SJCRH30 (cell line): ENCODE results near the gene SMIM12. TPM values are rescaled to one million over a fixed set of nuclear protein-coding genes. Genes with fewer than 3 reads are reported as not detected.
"Not testable (repeated sequence)": the region's sequence is repeated elsewhere in the genome, so short reads cannot be mapped to it uniquely, and the experiment has no call there.

ENCODE experiments used
- DNase-seq, 2 experiments: peaks; one replicate each; pipeline ENCODE4 v3.0.0-alpha.2; 2015 to 2020
- H3K27ac ChIP-seq: fragments of 250-450 bp; sonication (Bioruptor Pico); 2 replicates; pipeline ENCODE4 v1.5.1; 2020; ENCODE audit warnings: mild to moderate bottlenecking, moderate library complexity
- H3K27me3 ChIP-seq: fragments of 250-450 bp; sonication (Bioruptor Pico); 2 replicates; pipeline ENCODE4 v1.5.1; 2020; ENCODE audit warnings: mild to moderate bottlenecking, moderate library complexity
- H3K36me3 ChIP-seq: fragments of 250-450 bp; sonication (Bioruptor Pico); 2 replicates; pipeline ENCODE4 v1.5.1; 2020; ENCODE audit warnings: mild to moderate bottlenecking, moderate library complexity
- H3K4me1 ChIP-seq: fragments of 250-450 bp; sonication (Bioruptor Pico); 2 replicates; pipeline ENCODE4 v1.5.1; 2020; ENCODE audit warnings: mild to moderate bottlenecking, moderate library complexity
- H3K4me3 ChIP-seq: fragments of 250-450 bp; sonication (Bioruptor Pico); 2 replicates; pipeline ENCODE4 v1.5.1; 2020; ENCODE audit warnings: mild to moderate bottlenecking, moderate library complexity
- H3K9me3 ChIP-seq: fragments of 250-450 bp; sonication (Bioruptor Pico); replicated peaks from 2 replicates; pipeline ENCODE4 v1.5.1; 2020; ENCODE audit warnings: mild to moderate bottlenecking, moderate library complexity
- total RNA-seq: library from RNA; depleted of rRNA; stranded (reverse); fragments of >200 nt; shearing (Covaris generic); gene quantifications from 2 replicates; pipeline ENCODE4 v1.2.3, GENCODE V29; 2014

Gene SMIM12
- total RNA-seq, 1 experiment from 2014 or later: 33.4 TPM

GRCh38 chr1:34843392-34844251 lies 15.9 kb downstream of the SMIM12 start:
- Histone ChIP-seq H3K9me3 (no peaks in the 10 kb centered on the region), H3K4me3 (no peak overlapping the region), H3K36me3 (no peaks in the 10 kb centered on the region), H3K27me3 (no peaks in the 10 kb centered on the region), H3K27ac (no peak overlapping the region), H3K4me1 (peaks cover 8% of the 10 kb centered on the region; the same call in 1 of the 2 replicates)
- no peak for DNase-seq

GRCh38 chr1:34842952-34843371 lies 16.6 kb downstream of the SMIM12 start:
- Histone ChIP-seq H3K36me3 (no peaks in the 10 kb centered on the region), H3K4me1 (peaks cover 8% of the 10 kb centered on the region; the same call in 1 of the 2 replicates), H3K9me3 (no peaks in the 10 kb centered on the region), H3K27ac (no peak overlapping the region), H3K27me3 (no peaks in the 10 kb centered on the region), H3K4me3 (no peak overlapping the region)
- DNase-seq: no peak

GRCh38 chr1:34842073-34842472 lies 17.5 kb downstream of the SMIM12 start:
- no peaks in the 10 kb centered on the region for H3K9me3 ChIP-seq
- peaks cover 8% of the 10 kb centered on the region; the same call in 1 of the 2 replicates for H3K4me1 ChIP-seq
- no peak overlapping the region for H3K4me3 ChIP-seq
- H3K27ac ChIP-seq: no peak overlapping the region
- no peaks in the 10 kb centered on the region for H3K27me3 ChIP-seq
- H3K36me3 ChIP-seq: no peaks in the 10 kb centered on the region
- DNase-seq: no peak

- no peaks in the 10 kb centered on the region for H3K27me3 ChIP-seq
- peaks cover 8% of the 10 kb centered on the region; the same call in 1 of the 2 replicates for H3K4me1 ChIP-seq
- no peak for DNase-seq
- H3K9me3 ChIP-seq: no peaks in the 10 kb centered on the region
- H3K4me3 ChIP-seq: no peak overlapping the region
- H3K36me3 ChIP-seq: no peaks in the 10 kb centered on the region
- no peak overlapping the region for H3K27ac ChIP-seq
Measured at GRCh38 chr1:34840426-34840825, 19.1 kb downstream of the SMIM12 start.

GRCh38 chr1:34839526-34840305 lies 19.8 kb downstream of the SMIM12 start:
- no peaks in the 10 kb centered on the region for H3K9me3 ChIP-seq
- DNase-seq: no peak
- no peaks in the 10 kb centered on the region for H3K36me3 ChIP-seq
- H3K4me1 ChIP-seq: peaks cover 8% of the 10 kb centered on the region; the same call in 1 of the 2 replicates
- H3K4me3 ChIP-seq: no peak overlapping the region
- H3K27me3 ChIP-seq: no peaks in the 10 kb centered on the region
- no peak overlapping the region for H3K27ac ChIP-seq

- H3K27ac ChIP-seq: no peak overlapping the region
- no peaks in the 10 kb centered on the region for H3K27me3 ChIP-seq
- H3K36me3 ChIP-seq: no peaks in the 10 kb centered on the region
- no peaks in the 10 kb centered on the region for H3K9me3 ChIP-seq
- H3K4me3 ChIP-seq: no peak overlapping the region
- H3K4me1 ChIP-seq: no peaks in the 10 kb centered on the region
- DNase-seq: no peak
Measured at GRCh38 chr1:34833711-34834110, 25.8 kb downstream of the SMIM12 start.

- Histone ChIP-seq H3K36me3 (no peaks in the 10 kb centered on the region), H3K9me3 (no peaks in the 10 kb centered on the region), H3K4me1 (no peaks in the 10 kb centered on the region), H3K27ac (no peak overlapping the region), H3K4me3 (no peak overlapping the region), H3K27me3 (no peaks in the 10 kb centered on the region)
- DNase-seq: no peak
Measured at GRCh38 chr1:34831721-34832246, 27.8 kb downstream of the SMIM12 start.

GRCh38 chr1:34829250-34829649 lies 30.3 kb downstream of the SMIM12 start:
- Histone ChIP-seq H3K27me3 (no peaks in the 10 kb centered on the region), H3K36me3 (no peaks in the 10 kb centered on the region), H3K4me1 (no peaks in the 10 kb centered on the region), H3K9me3 (no peaks in the 10 kb centered on the region), H3K27ac (no peak overlapping the region), H3K4me3 (no peak overlapping the region)
- DNase-seq: no peak

- no peak for DNase-seq
- Histone ChIP-seq H3K36me3 (no peaks in the 10 kb centered on the region), H3K4me3 (no peak overlapping the region), H3K4me1 (no peaks in the 10 kb centered on the region), H3K27me3 (no peaks in the 10 kb centered on the region), H3K9me3 (no peaks in the 10 kb centered on the region), H3K27ac (no peak overlapping the region)
Measured at GRCh38 chr1:34828611-34829010, 30.9 kb downstream of the SMIM12 start.

- peaks cover 7% of the 10 kb centered on the region for H3K27me3 ChIP-seq
- DNase-seq: no peak
- H3K27ac ChIP-seq: no peak overlapping the region
- no peaks in the 10 kb centered on the region for H3K9me3 ChIP-seq
- no peaks in the 10 kb centered on the region for H3K4me1 ChIP-seq
- no peak overlapping the region for H3K4me3 ChIP-seq
- H3K36me3 ChIP-seq: no peaks in the 10 kb centered on the region
Measured at GRCh38 chr1:34827341-34827941, 32.1 kb downstream of the SMIM12 start.

- Histone ChIP-seq H3K27ac (no peak overlapping the region), H3K9me3 (no peaks in the 10 kb centered on the region), H3K4me3 (no peak overlapping the region), H3K4me1 (no peaks in the 10 kb centered on the region), H3K36me3 (no peaks in the 10 kb centered on the region), H3K27me3 (peaks cover 9% of the 10 kb centered on the region)
- DNase-seq: no peak
Measured at GRCh38 chr1:34825455-34826091, 34.0 kb downstream of the SMIM12 start.

GRCh38 chr1:34824817-34825454 lies 34.6 kb downstream of the SMIM12 start:
- DNase-seq: no peak

GRCh38 chr1:34822202-34822601 lies 37.3 kb downstream of the SMIM12 start:
- no peak for DNase-seq
- no peak overlapping the region for H3K4me3 ChIP-seq
- no peaks in the 10 kb centered on the region for H3K36me3 ChIP-seq
- no peaks in the 10 kb centered on the region for H3K4me1 ChIP-seq
- no peaks in the 10 kb centered on the region for H3K9me3 ChIP-seq
- peaks cover 18% of the 10 kb centered on the region for H3K27me3 ChIP-seq
- no peak overlapping the region for H3K27ac ChIP-seq

More at GRCh38 chr1:34824817-34825454, 34.6 kb downstream of the SMIM12 start:
- H3K9me3 ChIP-seq: no peaks in the 10 kb centered on the region
- no peak overlapping the region for H3K27ac ChIP-seq
- H3K4me3 ChIP-seq: no peak overlapping the region
- no peaks in the 10 kb centered on the region for H3K36me3 ChIP-seq
- H3K27me3 ChIP-seq: peaks cover 9% of the 10 kb centered on the region
- H3K4me1 ChIP-seq: no peaks in the 10 kb centered on the region

- not testable (repeated sequence) for H3K4me1 ChIP-seq, H3K27ac ChIP-seq, H3K9me3 ChIP-seq, H3K36me3 ChIP-seq, H3K4me3 ChIP-seq, DNase-seq
- peaks cover 23% of the 10 kb centered on the region for H3K27me3 ChIP-seq
Measured at GRCh38 chr1:34818862-34819261, 40.7 kb downstream of the SMIM12 start.
